Measurements from ENCODE around the gene USP35.

Gene USP35

DNA sequence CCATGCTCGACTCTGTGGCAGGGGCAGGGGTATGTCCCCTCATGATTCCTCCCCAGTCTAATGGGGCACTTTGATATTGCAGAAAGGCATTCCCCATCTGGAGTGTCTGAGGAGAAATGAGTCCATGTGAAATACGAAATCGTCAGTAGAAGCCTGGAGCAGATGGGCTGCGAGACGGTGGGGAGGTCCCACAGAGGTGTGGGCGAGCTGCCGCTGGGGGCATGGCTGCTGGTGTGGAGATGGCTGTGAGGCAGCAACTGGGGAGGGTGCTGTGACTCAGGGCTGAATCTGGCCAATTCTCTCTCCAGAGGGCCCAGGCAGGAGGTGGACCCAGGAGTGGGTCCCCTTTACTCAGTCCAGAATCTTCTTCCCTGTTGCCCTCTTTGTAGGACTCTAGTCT lies 11.5 kb upstream of the USP35 start:
- TF ChIP-seq, protein P1, sequence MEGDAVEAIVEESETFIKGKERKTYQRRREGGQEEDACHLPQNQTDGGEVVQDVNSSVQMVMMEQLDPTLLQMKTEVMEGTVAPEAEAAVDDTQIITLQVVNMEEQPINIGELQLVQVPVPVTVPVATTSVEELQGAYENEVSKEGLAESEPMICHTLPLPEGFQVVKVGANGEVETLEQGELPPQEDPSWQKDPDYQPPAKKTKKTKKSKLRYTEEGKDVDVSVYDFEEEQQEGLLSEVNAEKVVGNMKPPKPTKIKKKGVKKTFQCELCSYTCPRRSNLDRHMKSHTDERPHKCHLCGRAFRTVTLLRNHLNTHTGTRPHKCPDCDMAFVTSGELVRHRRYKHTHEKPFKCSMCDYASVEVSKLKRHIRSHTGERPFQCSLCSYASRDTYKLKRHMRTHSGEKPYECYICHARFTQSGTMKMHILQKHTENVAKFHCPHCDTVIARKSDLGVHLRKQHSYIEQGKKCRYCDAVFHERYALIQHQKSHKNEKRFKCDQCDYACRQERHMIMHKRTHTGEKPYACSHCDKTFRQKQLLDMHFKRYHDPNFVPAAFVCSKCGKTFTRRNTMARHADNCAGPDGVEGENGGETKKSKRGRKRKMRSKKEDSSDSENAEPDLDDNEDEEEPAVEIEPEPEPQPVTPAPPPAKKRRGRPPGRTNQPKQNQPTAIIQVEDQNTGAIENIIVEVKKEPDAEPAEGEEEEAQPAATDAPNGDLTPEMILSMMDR (IDR thresholded peaks at IDR 0.05; ENCODE audit: control insufficient read depth, insufficient read depth, low read depth, low read length, missing control alignments): no peak
- H3K4me3 ChIP-seq (ENCODE audit: control insufficient read depth, low read depth, low read length): no peak overlapping the region
- no peak for DNase-seq (ENCODE audit: low read depth)

DNA sequence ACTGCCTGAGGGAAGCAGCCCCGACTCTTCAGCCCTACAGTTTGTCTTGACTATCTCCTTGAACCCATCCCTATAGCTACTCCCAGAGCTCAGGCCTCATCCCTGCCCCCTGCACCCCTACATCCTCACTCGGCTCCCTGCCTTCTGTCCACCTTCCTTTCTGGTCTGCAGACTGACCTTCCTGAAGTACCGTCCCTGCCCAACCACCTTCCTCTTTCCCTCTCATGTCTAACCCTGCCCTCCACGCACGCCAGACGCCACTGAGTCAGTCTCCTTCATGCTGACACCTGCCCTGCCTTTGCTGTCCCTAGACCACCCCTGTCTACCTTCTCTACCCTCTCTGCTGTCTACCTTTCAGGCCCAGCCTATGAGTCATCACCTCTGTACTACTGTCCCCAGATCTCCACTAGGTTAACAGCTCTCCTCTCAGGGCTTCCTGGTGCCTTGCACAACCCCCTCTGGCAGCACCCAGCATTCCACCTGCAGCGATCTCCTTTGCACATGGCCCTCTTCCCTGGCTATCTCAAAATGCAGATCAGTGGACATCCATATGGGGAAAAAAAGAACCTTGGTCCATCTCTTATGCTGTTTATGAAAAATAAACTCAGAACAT lies 9.2 kb upstream of the USP35 start:
- no peak overlapping the region for H3K4me3 ChIP-seq (ENCODE audit: control insufficient read depth, low read depth, low read length)
- DNase-seq (ENCODE audit: low read depth): no peak
- TF ChIP-seq, protein P1 (IDR thresholded peaks at IDR 0.05; ENCODE audit: control insufficient read depth, insufficient read depth, low read depth, low read length, missing control alignments): no peak

DNA sequence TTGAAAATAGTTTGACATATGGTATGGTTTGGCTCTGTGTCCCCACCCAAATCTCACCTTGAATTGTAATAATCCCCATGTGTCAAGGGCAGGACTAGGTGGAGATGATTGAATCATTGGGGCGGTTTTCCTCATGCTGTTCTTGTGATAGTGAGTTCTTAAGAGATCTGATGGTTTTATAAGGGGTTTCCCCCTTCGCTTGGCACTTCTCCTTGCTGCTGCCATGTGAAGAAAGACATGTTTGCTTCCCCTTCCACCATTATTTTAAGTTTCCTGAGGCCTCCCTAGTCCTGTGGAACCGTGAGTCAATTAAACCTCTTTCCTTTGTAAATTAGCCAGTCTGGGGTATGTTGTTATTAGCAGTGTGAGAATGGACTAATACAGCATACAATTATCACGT lies 8.0 kb upstream of the USP35 start:
- TF ChIP-seq, protein P1 (IDR thresholded peaks at IDR 0.05; ENCODE audit: control insufficient read depth, insufficient read depth, low read depth, low read length, missing control alignments): no peak
- DNase-seq (ENCODE audit: low read depth): no peak
- H3K4me3 ChIP-seq (ENCODE audit: control insufficient read depth, low read depth, low read length): no peak overlapping the region

DNA sequence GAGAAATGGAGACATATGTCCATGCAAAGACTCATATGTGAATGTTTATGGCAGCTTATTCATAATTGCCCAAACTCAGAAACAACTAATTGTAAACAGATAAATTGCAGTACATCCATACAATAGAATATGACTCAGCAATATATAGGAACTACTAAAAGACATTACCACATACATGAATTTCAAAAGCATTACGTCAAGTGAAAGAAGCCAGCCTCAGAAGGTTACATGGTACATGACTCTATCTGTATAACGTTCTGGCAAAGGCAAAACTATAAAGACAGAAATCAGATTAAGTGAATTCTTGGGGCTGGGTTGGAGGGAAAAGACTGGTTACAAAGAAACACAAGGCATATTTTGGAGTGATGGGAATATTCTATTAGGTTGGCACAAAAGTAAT lies 7.5 kb upstream of the USP35 start:
- TF ChIP-seq, protein P1 (IDR thresholded peaks at IDR 0.05; ENCODE audit: control insufficient read depth, insufficient read depth, low read depth, low read length, missing control alignments): no peak
- DNase-seq (ENCODE audit: low read depth): no peak
- no peak overlapping the region for H3K4me3 ChIP-seq (ENCODE audit: control insufficient read depth, low read depth, low read length)

DNA sequence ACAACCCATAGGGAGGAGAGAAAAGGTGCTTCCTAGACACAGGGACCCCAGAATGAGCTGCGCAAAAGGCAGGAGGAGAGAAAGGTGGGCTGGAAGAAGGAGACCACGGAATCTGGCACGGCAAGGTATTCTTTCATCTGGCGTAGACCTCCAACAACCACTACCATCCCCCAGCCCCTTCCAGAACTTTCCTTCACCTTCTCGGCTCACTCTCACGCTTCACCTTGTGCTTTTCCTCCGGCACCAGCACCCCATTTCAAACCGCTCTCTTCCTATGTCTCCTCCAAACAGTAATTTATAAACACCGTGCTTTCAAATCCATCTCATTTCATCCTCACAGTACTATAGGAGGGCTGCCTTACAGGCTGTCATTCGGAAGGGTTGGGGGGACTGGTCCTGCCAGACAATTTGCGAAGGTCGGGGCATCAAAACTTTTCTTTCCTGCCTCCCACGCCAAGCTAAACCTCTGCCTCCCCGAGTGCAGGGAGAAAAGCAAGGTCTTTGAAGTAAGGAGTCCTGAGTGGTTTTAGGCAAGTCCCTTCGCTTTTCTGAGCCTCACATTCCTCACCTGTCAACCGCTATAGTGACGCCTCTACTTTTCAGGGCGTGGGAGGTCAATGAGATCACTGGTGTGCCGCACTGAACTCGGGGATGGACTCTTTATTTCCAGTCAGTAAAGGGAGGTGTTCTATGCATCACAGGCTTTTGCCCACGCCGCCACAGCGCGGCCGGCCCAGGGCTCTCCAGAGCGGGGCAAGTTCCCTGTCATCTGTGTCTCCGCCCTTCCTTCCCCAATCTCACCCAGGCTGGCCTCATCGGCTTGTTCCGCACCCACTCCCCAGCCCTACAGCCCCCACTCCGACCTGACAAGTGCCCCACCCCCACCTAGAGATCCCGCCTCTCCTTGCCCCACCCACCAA lies 1.1 kb upstream of the USP35 start:
- DNase-seq (ENCODE audit: low read depth): no peak
- H3K4me3 ChIP-seq (ENCODE audit: control insufficient read depth, low read depth, low read length): peak overlapping the region; percentile 59
- TF ChIP-seq, protein P1 (IDR thresholded peaks at IDR 0.05; ENCODE audit: control insufficient read depth, insufficient read depth, low read depth, low read length, missing control alignments): no peak

DNA sequence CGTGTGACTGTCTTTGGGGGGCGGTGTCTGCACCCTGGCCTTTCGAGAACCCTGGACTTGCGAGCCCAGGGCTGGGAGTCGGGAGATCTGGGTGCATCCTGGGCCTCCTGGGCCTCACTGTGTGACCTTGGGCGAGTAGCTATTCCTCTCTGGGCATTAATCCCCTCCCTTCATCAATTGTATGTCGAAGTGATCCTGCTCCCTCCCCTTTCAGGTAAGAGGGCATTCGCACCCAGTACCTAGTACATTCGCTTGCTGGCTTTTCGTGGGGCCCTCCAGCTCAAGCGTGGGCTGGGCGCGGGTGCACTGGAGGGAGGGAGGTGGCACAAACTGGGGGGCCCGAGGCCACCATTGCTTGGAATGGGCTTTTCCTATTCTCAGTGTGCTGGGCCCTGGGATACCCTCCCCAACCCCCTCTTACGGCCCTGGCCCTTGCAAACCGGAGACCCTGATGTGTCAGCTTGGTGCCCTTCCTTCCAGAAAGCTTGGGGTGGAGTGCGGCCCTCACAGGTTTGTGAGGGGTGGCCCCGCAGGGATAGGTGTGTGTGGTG lies 530 bp downstream of the USP35 start:
- TF ChIP-seq, protein P1 (IDR thresholded peaks at IDR 0.05; ENCODE audit: control insufficient read depth, insufficient read depth, low read depth, low read length, missing control alignments): no peak
- H3K4me3 ChIP-seq (ENCODE audit: control insufficient read depth, low read depth, low read length): peak overlapping the region; percentile 59
- DNase-seq (ENCODE audit: low read depth): no peak

All from AG09309 (cell line).